Activated CD4-positive, CD25-positive, alpha-beta regulatory T cell treated with anti-CD3 and anti-CD28 coated beads, Interleukin-2, amount 50 U/mL, for 16 hours (primary cell): ENCODE data around the gene HOXA5.

Experiments
- DNase-seq: peaks from one replicate; pipeline ENCODE4 v3.0.0-alpha.2; 2020; ENCODE audit warnings: low read depth, low spot score

The HOXA5 gene

DNA sequence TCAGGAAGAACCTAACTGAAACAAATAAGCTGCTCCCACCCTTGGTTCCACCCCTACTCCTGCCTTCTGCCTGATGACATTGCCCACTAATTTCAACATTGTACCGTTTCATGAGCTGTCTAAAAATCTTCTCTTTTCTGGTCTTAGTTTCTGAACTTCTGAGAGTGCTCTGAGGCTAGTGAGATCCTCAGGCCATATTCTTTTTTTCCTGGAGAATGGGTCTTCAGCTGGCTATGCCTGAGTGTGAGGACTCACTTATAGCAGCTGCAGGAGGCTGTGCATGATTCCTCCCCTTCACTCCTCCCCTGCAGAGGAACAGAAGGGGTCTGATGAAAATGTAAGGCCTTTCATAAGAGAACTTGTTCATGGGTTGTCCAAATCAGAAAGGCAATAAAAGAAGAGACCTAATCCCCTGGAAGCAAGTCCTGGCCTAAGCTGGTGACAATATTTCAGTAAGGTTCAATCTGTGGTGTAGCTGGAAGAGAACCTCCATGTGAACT lies 24.0 kb downstream of the HOXA5 start:
- no peak for DNase-seq

GRCh38 chr7:27118580-27118979 lies 24.9 kb downstream of the HOXA5 start:
- no peak for DNase-seq

- no peak for DNase-seq
These were observed 25.5 kb downstream of the HOXA5 start for GRCh38 chr7:27117887-27118491.

- no peak for DNase-seq
These were observed 26.3 kb downstream of the HOXA5 start for GRCh38 chr7:27116962-27117886.

GRCh38 chr7:27116031-27116961 lies 27.2 kb downstream of the HOXA5 start:
- DNase-seq: no peak

DNA sequence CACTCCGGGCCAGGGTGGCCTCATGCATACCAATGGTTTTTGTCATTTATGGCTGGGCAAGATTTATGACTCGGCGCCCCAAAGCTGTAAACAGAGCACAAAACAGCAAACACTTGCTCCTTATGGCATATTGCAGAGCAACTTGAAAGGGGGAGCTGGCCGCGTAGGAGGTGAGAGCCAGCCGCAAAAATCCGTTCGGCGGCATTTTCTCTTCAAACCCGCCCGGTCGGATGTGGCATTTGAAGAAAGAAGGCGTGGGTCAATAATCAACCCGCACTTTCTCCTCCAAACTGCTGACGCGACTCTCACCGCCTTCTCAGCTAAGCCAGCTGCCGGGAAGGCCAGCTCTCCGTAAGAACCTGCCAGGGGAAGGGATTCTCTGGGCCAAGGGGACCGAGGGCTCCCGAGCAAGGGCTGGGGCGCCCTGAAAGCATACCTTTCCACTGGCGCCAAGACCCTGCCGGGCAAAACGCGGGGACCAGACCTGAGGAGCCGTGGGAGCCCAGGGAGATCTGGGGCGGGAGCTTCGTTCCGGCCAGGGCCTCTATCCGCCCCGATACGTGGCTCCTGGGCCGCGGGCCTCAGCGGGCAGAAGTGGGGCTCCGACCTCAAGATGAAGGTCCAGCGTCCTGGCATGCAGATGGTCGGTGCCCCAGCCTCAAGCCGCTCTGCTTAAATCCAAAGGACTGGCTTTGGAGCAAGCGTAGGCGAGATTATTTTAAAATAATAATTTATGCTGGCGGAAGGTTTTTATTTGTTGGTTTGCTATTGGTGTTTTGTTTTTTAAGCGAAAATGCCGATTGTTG lies 28.1 kb downstream of the HOXA5 start:
- no peak for DNase-seq

- DNase-seq: no peak
These were observed 28.6 kb downstream of the HOXA5 start for GRCh38 chr7:27114881-27115220.

- no peak for DNase-seq
These were observed 29.3 kb downstream of the HOXA5 start for GRCh38 chr7:27113991-27114769.

DNA sequence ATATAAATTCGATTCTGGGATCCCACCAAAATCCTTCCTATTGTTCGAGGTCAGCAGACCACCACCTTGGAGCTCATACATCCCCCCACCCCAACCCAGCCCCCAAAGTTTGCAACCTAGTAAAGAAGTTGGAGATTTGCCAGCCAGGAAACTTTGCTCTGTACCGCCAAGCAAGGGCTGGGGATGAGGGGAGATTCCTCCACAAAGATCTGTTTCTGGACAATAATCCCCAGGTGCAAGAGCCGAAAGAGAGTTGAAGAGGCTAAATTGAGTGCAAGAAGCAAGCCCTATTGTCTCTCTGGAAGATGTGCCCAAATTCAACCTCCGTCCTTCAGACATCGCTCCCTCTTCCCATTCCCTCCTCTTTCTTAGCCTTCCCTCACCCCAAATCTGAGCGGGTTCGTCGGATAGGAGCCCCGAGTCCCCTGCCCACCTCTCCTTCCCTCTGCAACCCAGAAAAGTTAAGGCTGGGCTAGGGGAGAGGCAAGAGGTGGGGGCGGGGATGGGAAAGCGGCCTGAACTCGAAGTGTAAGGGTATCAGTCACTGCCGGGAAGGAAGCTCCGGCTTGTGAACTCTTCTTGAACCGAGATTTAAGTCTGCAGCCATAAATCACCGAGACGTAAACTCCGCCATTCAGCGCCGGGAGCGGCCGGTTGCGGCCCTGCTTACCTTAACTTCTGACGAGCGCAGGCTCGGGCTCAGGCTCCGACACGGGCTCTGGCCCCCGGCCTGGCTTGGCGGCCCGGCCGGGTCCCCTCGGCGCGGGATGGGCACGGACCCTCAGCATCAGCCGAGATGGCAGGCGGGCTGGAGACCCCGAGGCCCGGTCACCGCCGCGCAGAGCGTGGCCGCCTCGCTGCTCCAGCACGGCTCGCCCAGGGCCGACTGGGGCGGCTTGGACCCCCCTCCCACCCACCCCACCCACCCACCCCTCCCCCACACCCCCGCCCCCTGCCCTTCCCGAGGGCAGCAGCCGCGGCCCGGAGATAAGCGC lies 30.2 kb downstream of the HOXA5 start:
- DNase-seq: no peak

- no peak for DNase-seq
These were observed 31.1 kb downstream of the HOXA5 start for GRCh38 chr7:27112361-27112760.

GRCh38 chr7:27111751-27112277 lies 31.7 kb downstream of the HOXA5 start:
- DNase-seq: no peak

GRCh38 chr7:27111042-27111750 lies 32.3 kb downstream of the HOXA5 start:
- no peak for DNase-seq

DNA sequence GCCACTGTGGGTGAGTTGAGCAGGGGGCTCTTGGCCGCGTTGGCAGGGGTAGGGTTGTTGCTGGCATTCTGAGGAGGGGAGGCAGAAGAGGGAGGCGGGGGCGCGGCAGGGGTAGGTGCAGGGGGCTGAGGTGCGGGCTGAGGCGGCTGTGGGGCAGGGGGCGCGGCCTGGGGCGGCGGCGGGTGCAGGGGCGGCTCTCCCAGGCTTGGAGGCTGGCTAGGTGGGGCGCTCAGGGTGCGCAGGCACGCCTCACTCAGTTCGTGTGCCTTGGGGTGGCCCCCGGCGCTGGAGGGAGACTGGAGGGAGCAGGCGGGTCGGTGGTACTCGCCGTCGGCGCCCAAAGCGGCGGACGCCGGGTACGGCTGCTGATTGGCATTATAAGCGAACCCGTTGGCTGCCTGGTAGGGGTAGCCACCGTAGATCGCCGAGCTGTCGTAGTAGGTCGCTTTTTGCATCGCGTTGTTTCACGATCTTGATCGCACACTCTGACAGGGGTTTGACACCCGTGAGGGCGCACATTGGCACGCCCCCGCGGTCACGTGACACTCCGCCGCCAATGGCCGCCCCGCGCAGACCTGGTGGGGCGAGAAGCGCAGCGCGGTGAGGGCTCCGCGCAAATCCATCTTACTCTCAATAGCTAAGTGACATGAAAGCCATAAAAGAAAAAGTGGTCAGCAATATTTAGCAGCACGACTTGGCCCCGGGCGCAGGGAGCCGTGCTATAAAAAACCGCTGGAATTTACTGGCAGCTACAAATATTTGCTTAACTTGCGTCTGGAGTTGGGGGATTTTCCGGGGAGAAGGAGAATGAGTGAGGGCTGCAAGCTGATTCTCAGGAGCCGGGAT lies 33.1 kb downstream of the HOXA5 start:
- no peak for DNase-seq

GRCh38 chr7:27109466-27110185 lies 33.9 kb downstream of the HOXA5 start:
- DNase-seq: no peak

- no peak for DNase-seq
These were observed 34.9 kb downstream of the HOXA5 start for GRCh38 chr7:27108390-27109127.
